Measurements from ENCODE around the gene DNAL1.
A peak's percentile ranks its signal among the peaks of the same experiment; 100 is the strongest.

The DNAL1 gene

DNA sequence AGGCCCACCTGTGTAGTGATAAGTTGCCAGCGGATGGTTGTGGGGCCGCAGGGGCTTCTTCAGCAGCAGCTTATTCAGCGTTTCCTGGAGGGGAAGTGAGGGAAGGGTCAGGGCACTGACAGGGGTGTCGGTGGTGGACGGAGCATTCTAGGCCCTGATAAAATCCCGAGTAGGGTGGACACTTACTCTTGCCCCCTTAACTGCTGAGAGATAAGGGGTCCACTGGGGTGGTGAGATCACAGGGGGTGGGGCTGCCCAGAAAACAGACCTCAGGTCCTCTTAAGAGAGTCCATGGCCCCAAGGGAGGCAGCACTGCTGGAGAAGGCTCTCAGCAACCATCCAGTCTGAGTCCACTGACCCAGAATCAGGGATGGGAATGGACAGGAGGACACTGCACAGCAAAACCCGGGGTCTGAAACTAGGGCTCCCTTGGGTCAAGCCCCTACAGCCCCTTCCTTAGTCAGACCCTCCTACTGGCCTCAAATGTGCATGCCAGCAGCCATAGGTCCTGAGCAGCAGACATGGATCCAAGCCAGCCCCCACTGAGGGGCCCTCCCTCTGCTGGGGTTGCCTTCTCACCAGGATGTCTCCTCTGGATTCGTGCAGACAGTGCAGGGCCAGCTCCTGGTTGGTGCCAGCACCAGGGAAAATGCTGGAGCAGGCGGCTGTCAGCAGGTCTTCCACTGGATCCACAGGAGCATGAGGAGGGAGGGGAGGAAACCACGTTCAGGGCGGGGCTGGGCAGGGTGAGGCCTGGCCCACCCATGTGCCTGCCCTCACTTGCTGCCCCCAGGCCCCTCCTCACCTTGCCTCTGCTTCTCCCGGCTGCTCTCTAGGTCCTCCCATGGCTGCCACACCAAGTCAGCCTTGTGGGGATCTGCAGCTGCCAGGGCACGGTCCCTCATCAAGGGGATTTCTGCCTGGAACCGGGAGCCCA lies 81.5 kb downstream of the DNAL1 start:
- DNase-seq, result no peak

DNA sequence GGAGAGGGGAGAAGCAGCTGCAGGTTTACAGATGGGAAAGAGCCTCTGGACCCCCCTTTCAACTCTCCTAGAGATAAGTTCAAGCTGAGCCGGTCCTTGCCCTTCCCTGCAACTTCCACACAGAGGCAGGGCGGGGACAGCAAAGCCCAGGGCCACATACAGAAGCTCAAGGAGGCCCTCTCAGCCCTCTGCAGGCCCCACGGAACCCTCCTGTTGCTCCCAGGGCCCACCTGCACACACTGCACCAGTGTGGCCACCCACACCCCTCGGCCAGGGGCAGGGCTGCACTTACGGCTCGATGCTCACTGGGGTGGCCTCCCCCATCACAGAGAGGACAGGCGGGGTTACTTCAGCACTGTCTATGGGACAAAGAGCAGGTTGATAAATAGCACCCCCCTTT lies 82.4 kb downstream of the DNAL1 start:
- DNase-seq, result no peak

DNA sequence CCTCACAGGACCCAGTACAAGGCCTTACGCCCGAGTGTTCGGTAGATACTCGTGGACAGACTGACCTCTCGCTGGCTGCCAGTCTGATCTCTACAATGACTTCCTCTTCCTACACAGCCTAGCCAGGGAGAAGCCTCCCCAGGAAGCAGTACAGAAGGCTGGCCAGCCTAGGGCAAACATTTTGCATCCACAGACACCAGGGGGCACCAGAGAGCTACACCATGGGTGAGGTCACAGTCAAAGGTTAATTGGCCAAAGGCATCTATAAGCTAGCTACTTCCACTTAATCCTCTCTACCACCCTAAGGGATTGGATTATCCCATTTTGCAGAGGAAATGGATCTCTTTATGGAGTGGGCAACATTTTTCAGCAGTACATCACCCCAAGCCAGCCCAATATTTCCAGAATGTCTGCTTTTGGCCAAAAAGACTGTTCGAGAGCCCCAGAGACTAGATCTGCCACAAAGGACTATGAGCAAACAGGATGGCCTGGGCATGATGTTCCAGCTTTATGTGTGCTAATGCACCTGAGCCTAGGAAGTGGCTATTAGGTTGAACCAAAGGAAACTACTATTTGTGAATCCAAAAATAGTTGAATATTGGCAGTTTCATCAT lies 84.0 kb downstream of the DNAL1 start:
- DNase-seq, result peak; percentile 87

DNA sequence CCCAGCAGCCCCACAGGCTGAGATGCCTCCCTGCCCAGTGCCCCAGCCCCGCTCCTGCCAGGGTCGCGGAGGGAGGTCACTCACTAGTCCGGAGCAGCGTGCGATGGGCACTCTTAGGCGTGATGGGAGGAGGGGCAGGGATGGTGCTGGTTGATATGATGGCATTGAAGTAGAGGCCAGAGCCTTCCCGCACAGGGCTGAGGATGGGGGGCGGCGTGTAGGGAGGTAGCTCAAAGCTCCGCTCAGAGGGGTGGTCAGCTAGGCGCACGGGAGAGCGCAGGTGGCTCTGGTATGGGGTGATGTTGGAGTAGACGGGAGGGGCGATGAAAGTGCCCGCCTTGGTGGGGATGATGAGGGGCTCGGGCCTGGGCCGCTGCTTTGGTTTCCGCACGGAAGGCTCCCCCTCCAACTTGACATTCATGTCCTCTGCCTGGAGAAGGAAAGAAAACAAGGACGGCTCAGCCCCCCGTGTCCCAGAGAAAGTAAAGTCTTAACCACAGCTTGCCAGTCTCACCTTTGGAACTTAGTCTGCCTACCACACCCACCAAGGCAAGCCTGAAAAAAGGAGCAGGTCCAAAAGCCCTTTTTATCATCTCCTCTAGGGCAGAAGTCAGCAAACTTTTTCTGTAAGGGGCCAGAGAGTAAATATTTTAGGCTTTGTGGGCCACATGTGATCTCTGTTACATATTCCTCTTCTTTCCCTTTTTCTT lies 84.9 kb downstream of the DNAL1 start:
- no peak for DNase-seq

DNA sequence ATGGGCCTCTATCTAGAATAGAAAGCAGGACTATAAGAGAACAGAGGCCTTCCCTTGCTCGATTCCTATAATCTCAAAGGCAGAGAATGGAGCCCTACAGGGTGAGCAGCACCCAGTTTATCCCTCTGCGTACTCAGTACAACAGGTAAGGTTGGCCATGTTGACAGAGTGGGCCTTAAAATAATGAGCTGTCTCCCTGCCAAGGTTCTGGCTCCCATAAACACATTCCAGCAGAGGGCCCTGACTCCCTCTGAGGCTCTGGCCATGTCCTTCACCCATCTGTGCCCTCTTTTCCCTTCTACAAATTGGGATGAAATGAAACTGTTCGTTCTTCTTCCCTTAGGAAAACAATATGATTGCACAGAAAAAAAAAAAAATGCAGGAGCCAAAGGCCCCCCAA lies 86.3 kb downstream of the DNAL1 start:
- no peak for DNase-seq

DNA sequence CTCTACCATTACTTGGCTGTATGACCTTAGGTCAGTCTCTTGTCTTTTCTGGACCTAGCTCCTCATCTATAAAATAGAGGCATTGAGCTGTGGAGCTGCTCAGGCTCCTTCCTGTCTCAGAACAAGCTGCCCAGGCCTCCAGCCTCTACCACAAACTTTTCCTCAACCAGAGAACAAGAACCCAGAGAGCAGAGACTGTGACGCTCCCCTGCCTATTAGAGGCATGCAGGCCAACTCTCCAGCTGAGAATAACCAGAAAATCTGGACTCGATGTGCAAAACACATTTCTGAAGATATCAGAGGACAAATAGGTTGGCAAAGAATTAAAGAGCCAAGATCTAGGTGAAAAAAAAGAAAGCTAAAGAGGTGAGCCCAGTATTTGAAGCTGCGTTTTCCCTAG lies 87.2 kb downstream of the DNAL1 start:
- DNase-seq, result no peak

DNA sequence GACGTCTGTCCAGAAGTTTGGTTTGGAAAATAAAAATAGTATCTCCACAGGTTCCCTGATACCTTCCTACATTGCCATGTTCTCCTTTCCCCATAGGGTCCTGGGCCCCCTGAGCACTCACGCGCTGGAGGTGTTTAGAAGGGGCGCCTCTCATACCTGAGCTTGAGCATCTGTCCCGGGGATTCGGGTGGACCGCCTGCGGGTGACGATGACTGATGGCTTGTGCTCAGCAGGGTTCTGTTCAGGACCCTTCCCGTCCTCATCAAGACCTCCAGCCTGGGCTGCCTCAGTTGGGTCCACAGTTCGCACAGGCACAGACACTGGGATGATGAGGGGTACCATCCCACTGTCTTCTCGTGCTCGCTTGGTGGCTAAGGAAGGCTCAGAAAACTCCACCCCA lies 92.1 kb downstream of the DNAL1 start:
- no peak for DNase-seq

DNA sequence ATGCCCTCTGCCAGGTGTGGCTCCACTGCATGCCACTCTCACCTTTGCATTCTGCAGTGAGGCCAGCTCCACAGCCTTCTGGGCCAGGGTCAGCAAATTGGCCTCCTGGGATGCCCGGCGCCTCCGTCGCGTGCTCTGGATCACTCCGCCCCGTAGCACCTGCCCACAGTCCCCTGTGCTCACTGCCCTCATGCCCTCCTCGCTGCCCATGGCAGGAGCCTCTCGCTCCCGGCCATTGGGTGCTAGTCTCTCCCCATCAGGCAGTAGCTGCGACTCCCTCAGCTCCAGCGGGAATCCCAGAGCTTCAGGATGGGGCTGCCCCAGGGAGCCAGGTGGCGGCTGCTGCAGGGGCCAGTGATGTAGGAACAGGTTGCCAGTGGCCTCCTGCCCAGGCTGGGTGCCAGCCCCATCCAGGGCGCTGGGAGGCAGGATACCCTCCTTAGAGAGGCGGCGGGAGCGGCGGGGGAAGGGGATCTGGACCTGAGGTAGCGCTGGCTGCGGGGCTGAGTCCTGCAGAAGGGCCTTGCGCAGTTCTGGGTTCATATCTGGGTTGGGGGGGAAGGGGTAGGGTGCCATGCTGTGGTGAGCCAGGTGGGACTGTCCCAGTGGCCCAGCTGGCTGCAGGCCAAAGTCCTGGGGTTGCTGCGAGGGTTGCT lies 93.9 kb downstream of the DNAL1 start:
- DNase-seq, result no peak

DNA sequence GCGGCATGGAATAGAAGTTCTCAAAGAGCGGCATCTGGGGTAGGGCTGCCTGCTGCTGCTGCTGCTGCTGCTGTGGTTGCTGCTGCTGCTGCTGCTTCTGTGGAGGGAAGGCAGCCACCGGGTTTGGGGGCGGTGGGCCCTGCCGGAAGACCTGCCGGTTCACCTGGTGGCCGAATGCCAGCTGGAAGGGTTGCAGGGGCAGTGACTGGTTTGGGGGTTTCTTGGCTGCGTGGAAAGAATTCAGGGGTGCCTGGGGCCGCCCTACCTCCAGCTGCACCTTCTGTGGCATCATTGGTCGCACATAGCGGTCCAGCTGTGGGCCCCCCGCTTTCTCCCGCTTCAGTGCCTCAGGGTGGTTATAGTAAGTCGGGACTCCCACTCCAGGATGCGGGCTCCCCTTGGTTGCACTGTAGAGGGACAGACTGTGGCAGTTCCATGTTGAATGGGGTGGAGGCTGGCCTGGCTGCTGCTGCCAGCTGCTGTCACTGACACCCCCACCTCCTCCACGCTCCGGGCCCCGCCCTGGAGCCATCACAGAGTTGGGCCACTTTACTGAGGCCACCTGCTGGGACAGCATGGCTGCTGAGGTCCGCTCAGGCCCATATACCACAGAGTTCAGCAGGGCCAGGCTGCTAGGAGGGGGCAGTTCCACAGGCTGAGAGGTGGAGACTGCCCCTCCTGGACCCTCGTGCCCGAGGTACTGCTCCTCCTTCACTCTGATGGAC lies 94.5 kb downstream of the DNAL1 start:
- DNase-seq, result no peak

DNA sequence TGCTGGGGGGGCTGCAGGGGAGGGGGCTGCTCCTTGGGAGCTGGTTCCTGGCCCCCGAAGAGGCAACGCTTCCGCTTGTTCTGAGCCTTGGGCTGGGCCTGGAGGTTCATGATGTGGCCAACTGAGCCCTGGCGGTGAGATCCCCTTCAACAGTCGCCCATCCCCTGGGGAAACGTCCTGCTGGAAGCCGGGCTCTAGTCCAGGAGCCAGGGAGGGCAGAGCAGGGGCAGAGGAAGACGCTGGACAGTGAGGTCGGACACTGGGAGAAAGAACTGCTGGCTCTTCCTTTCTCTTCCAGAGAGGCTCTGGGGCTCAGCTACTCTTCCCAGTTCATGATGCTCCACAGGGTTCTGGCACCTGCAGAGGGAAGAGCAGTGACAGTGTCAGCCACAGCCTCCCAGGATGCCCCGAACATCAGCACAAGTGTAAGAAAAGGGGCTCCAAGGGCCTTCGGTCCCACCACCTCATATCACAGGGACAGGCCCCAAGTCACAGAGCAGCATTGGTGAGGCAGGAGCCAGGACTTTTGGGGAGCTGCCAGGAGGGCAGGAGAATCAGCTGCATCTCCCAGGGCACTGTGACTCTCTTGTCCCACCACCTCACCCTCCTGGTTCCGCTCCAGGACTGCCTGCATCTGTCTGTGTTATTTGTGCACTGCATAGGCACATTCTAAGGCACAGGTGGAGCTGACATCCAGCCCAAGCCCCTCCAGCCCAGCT lies 95.3 kb downstream of the DNAL1 start:
- no peak for DNase-seq

DNA sequence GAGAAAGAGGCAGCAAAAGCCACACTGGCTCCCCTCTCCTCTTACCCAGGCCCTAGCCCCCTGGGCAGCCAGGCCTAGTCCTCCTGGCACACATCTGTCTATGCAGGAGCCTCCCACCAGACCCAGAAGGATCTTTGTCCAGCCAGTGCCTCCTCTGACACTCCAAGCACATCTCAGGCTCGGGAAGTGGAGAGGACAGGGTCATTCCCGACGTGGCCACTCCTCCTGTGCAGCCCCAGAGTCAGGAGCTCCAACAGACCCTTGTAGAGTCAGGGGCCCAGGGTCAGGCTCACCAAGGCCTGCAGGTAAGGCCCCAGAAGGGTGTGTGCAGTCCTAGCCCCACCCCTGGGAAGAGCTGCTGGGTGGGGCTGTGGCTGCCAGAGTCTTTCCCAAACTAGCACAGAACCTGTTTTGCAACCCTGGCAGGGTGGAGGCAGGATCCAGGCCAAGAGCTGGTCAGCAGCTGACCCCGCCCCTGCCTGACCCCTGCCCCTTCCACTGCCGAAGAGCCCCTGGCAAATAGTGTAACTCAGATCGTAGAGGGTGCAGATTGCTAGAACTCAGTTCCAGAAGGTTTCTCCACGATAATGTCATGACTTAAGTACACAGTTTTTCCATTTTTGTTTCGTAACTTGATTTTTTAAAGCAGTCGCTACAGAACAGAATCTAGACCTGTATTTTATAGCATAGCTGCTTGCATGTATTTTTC lies 96.0 kb downstream of the DNAL1 start:
- peak; percentile 59 for DNase-seq

DNA sequence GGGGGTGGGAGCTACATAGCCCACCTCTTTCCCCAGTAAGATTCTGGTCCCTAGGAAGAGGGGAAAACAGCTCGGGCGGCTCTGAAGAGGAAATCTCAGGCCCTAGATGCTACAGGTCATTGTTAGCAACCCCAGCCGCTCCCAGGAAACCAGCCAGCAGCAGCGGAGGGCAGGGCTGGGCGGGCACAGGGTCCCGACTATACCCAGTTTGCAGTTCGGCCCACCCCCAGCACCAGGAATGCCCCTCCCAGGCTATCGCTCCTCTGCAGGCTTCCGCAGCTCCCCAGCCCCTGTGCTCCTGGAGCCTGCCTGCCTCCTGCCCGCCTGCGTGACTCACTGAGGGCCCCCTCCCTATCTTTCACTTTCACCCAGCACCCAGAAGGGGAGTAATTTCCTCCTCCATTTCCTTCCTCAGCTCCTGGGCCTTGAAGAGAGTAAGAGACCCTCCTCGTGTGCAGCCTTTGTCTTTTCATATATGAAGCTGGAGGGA lies 96.6 kb downstream of the DNAL1 start:
- DNase-seq, result peak; percentile 75

DNA sequence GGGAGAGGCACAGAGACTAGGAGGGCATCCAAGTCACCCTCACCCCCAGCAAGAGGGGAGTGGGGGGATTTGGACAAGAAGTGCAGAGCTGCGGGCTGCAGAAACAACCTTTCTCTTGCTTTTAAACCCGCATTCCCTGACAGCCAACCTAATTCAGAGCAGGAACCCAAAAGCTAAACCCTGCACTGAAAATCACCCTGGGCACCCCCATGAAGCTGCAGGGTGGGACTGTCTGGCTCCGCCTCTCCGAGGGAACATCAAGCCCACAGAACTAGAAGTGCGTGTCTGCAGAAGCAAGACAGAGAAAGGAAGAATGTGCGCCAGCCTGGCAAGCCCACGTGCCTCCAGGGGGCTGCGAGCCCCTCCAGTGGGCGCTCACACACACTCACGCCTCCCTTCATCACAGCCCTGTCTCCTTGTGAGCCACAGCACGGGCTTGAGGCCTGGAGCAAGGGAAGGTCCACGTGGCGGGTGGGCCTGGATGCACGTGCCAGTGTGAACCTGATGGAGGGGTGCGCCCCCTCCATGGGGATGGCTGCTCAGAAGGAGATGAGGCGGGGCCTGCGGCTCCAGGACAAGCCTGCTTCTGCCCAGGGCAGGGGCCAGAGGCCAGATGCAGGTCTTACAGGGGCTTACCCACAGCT lies 97.2 kb downstream of the DNAL1 start:
- DNase-seq, result no peak

DNA sequence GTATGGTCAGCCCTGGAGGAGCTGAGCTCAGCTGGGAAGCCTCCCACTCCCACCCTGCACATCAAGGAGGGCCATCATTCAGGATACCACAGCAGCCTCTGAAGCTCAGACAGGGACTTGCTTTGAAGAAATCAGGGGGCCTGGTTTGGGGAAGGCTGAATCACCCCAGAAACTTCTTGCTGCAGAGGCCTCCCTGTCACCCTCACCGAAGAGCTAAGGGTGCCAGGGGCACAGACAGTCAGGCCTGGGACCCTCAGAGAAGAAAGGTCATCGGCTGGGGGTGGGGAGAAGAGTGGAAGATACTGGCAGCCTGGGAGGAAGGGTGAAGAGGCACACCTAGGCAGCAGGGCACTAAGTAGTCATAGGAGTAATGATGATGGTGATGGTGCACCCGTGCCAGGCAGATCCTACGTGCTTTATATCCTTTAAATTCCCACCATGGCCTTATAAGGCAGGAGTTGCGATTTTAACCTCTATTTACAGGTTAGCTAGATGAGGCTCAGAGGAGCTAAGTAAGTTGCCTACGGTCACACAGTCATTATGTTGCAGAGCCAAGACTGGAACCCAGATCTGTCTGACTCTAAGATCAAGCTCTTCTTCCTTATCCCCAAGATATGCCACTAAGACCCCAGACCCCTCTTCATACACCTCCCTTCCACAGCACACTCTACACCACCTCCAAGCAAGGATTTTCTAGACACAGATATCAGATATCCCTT lies 97.9 kb downstream of the DNAL1 start:
- DNase-seq, result no peak

DNA sequence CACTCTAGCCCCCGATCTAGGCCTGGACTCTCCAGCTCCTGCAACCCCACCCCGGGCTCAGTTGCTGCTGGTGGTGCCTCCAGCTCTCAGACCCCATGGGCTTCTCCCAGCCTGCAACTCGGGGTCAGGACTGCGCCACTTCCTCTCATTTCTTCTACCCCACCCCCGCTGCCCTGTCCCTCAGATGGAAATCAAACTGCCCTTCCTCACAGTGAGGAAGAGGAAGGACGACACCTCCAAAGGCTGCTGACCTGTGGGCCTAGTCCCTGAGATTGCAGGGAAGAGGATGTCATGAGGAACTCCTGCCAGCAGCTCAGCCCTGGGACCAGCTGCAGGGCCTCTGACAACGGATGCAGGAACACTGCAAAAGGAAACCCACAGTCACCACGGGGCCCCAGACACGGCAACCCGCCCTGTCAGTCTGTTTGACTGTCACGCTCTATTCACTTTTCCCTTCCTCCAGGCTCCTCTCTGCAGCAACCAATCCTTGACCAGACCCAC lies 98.7 kb downstream of the DNAL1 start:
- DNase-seq, result no peak

DNA sequence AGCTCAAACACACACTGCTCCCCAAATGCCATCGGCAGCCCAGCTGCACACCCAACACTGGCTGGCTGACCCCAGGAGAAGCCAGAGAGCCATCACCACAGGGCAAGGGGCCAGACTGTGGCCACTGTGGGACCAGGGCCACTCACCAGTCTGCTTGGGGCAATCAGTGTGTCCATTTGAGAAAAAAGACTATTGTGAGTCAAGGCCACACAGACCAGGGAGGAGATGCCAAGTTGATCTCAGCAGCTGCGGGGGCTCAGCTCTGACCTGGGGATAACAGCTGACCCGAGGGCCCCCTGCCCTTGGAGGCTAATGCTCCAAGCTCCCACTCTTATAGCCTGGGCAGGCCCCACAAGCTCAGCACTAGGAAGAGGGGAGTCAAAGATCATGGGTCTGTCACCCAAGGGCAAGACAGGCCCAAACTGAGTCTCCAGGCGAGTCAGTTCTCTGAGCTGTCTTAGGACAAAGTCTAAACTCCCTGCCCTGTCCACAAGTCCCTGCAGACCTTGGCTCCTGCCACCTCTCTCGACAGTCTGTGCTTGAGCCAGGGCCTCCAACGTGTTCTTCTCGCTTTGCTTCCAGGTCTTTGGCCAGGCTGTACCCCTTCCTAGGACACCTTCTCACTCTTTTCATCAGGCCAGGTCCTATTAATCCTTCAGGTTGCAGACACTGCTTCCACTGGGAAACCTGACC lies 99.5 kb downstream of the DNAL1 start:
- DNase-seq, result no peak

DNA sequence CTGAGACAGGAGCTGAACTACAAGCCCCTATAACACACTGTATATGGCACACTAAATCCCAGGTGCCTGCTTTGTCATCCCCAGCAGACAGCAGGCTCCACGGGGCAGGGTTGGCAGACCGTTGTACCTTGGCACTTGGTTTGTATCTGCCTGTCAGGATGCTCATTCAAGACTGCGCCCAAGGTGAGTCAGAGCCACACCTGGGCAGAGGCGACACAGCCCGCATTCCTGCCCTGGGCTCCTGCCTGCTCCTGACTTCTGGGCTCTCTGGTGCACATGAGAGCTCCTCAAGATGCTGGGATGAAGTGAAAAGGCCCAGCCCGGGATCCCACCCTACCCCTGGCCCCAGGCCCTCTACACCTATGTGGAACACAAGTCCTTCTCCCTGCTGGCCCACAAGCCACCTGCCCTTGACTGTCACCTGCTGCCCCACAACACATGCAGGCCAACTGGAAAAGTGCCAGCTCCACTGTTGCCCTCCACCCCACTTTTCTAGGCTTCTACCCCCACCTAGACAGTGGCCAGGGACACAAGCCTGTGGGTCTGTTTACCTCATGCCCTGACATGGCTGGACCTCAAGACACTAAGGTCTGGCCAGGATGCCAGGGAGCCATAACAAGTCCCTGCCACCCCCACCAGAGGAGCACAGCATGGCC lies 100.2 kb downstream of the DNAL1 start:
- no peak for DNase-seq
